GM19025 (cell line): Measurements from ENCODE around the gene ALKBH4.
"Not testable (repeated sequence)": the region's sequence is repeated elsewhere in the genome, so short reads cannot be mapped to it uniquely, and the experiment has no call there.

Source experiments
- ATAC-seq: cut with Tn5 transposase; IDR thresholded peaks from one replicate; pipeline ENCODE4 v1.9.1; 2021; ENCODE audit warnings: mild to moderate bottlenecking, low read depth, moderate library complexity; ENCODE audit not compliant: unreplicated experiment

The ALKBH4 gene, protein sequence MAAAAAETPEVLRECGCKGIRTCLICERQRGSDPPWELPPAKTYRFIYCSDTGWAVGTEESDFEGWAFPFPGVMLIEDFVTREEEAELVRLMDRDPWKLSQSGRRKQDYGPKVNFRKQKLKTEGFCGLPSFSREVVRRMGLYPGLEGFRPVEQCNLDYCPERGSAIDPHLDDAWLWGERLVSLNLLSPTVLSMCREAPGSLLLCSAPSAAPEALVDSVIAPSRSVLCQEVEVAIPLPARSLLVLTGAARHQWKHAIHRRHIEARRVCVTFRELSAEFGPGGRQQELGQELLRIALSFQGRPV

DNA sequence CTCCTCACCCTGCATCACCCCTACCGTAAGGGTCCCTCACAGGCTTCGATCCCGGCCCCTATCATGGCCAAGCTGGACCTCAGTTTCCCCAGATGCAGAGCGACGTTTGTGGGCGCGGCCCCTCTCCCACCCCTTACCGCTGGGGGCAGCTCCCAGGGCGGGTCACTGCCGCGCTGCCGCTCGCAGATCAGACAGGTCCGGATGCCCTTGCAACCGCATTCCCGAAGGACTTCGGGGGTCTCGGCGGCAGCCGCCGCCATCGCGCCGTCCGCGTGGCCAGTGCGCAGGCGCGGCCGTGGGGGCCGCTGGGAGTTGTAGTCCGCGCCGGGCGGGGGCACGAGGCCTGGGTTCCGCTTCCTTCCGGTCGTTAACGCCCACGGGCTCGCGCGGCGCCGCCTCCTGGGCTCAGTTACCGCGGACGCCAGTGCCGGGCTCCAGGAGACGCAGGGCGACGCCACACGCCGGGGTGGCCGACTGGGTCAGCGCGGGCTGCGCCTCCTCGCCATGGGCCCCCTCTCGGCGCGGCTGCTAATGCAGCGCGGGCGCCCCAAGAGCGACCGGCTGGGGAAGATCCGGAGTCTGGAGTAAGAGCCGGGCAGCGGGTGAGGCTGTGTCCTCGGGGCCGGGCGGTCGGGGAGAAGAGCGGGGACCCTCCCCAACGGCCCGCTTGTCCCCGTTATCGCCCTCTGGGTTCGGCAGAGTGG, at the start of gene ALKBH4, which contains the start of gene LRWD1:
Gene ALKBH4, minus strand, starts transcription at position 287 of the 704 bp plus-strand sequence. Its CDS starts 27 bp downstream, at position 260.
Gene LRWD1, plus strand, starts transcription at position 408 of the 704 bp plus-strand sequence. Its CDS starts 97 bp downstream, at position 505.
- ATAC-seq: peak; percentile 87

GRCh38 chr7:102512642-102513221, 48.1 kb upstream of the ALKBH4 start:
- ATAC-seq: not testable (repeated sequence)

GRCh38 chr7:102511860-102512522, 47.3 kb upstream of the ALKBH4 start:
- peak; percentile 35 for ATAC-seq

DNA sequence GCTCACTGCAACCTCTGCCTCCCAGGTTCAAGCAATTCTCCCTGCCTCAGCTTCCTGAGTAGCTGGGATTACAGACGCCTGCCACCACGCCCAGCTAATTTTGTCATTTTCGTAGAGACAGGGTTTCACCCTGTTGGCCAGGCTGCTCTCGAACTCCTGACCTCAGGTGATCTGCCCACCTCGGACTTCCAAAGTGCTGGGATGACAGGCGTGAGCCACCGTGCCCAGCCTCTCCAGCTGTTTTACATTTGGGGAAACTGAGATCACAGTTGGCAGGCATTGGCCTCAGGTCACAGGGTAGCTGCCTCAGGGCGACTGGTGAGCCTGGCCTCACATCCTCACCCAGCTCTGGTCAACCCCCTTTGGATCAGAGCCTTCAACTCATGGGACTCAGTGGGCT, 45.9 kb upstream of the ALKBH4 start:
- ATAC-seq: not testable (repeated sequence)

DNA sequence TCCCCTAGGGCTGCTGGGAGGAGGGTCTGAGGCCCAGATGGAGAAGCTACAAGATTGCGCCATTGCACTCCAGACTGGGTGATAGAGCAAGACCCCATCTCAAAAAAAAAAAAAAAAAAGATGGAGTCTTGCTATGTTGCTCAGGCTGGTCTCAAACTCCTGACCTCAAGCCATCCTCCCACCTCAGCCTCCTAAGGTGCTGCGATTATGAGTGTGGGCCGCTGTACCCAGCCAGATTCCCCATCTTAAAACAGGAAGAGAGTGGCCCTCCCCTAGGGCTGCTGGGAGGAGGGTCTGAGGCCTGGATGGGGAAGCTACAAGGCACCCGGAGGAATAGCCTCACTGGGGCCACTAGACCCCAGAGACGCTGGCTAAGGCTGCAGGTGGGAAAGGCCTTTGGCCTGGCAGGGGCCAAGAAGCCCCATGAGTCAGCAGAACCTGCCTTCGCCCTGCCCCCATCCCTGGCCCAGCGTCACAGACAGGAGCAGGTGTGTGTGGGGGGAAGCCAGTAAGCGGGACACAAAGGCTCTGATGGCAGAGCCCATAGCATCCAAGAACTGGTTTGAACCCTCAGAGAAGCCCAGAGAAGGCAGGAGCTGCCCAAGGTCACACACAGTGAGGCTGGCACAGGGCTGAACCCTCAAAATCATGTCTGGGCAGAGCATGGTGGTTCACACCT, 42.9 kb upstream of the ALKBH4 start:
- not testable (repeated sequence) for ATAC-seq

- ATAC-seq: not testable (repeated sequence)
Observed at GRCh38 chr7:102505298-102506185, 40.9 kb upstream of the ALKBH4 start.

DNA sequence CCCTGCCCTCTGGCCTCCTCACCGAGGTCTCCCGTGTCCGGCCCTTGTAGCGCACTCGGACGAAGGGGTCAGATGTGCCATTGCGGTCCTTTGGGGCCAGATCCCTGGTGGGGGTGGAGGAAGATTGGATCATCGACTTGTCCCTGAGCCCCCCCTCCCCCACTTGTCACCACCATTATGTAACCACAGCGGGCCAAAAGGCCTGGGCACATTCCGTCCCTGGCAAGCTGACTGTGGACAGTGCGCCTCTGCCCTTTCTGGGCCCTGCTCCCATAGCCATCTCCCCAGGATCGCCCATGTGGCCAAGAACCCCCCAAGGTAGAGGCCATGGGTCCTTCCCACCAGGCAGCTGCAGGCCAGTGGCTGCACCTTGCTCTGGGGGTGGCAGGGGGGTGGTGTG, 38.5 kb upstream of the ALKBH4 start:
- not testable (repeated sequence) for ATAC-seq

DNA sequence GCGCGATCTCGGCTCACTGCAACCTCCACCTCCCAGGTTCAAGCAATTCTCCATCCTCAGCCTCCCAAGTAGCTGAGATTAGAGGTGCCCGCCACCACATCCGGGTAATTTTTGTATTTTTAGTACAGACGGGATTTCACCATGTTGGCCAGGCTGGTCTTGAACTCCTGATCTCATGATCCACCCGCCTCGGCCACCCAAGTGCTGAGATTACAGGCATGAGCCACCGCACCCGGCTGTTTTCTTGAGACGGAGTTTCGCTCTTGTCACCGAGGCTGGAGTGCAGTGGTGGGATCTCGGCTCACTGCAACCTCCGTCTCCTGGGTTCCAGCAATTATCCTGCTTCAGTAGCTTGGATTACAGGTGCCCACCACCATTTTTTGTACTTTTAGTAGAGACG, 33.7 kb upstream of the ALKBH4 start:
- not testable (repeated sequence) for ATAC-seq

DNA sequence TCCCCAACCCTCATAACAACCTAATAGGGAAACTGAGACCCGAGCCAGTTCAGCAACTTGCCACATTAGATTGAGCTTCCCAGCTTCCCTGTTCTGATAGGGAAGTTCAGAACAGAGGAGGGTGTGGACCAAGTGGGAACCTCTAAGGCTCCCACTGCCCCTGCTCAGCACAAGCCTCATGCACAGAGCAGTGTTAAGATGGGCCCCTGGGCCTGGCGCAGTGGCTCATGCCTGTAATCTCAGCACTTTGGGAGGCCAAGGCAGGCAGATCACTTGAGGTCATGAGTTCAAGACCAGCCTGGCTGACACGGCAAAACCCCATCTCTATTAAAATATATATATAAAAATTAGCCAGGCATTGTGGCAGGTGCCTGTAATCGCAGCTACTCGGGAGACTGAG, 32.6 kb upstream of the ALKBH4 start:
- ATAC-seq: not testable (repeated sequence)

- ATAC-seq: not testable (repeated sequence)
Observed at GRCh38 chr7:102496861-102497260, 32.2 kb upstream of the ALKBH4 start.

- peak; percentile 56 for ATAC-seq
Observed at GRCh38 chr7:102494473-102495149, 29.9 kb upstream of the ALKBH4 start.

DNA sequence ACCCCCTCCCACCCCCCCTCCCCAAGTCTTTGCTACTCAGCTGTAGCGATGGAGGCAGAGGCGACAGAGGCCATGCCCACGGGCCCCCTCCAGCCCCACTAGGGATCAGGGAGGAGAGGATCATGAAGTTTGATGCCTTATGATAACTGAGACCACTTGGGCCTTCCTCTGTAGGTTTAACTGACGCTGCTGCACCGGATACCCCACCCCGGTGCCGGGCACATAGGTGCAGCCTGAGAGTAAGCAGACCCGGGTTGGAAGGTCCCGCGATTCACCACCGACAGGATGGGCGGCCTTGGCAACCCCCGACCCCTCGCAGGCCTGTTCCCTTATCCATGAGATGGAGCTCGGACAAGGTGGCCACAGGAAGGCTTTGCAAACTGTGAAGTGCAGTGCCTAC, 29.4 kb upstream of the ALKBH4 start:
- ATAC-seq: not testable (repeated sequence)

DNA sequence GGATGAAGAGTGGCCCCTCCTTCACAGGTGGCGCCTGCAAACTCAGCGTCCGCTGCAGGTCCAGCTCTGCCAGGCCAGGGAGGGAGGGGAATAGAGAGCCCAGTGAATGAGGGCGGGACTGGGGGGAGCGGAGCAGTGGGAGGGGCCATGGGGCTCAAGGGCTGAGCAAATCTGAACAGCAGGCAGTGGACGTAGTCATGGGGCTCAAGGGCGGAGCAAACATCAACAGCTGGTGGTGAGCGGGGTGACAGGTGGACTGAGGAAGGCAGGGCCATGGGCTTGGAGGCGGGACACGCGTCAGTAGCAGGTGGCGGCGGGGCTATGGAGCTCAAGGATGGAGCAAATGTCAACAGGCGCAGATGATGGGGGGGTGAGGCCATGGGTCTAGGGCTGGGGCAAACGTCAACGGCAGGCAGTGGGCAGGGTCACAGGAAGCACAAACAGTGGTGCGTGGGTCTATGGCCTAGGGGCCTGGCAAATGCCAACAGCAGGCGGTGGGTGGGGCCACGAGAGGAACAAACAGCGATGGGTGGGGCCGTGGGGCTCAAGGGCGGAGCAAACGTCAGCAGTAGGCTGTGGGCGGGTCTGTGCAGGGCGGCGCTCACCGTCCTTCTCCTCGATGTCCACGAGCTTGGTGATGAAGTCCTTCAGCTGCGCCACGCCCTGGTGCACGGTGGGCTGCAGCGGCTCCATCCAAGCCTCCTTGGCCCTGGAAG, 28.7 kb upstream of the ALKBH4 start:
- ATAC-seq: peak; percentile 28

DNA sequence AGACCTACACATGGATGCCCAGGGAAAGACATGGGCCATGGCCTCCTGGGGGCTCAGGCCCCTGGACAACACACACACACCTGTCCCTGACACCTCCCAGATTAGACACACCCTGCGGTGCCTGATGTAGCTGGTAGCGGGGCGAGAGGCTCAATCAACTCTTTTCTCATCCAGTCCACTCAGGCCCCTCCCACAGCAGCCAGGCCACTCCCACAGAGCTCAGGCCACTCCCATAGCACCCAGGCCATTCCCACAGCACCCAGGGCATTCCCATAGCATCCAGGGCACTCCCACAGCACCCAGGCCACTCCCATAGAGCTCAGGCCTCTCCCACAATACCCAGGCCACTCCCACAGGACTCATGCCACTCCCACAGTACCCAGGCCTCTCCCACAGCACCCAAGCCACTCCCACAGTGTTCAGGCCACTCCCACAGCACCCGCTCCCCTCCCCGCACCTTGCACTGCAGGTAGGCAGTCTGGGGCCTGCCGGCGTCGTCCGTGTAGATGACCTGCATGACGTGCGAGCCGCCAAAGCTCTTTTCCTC, 25.9 kb upstream of the ALKBH4 start:
- peak; percentile 39 for ATAC-seq

DNA sequence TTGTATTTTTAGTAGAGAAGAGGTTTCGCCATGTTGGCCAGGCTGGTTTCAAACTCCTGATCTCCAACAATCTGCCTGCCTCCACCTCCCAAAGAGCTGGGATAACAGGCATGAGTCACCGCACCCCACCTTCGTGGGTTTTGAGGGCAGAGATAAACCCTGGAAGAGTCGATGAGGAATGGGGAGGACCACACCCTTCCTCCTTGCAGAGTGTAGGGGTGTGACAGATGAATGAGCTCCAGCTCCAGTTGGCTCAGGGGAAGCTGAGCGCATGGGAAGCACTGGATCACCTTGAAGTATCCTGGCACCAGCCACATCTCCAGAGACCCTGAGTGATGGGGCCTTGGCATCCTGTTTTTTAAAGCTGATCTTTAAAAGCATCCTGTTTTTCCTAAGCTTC, 19.7 kb upstream of the ALKBH4 start:
- not testable (repeated sequence) for ATAC-seq

DNA sequence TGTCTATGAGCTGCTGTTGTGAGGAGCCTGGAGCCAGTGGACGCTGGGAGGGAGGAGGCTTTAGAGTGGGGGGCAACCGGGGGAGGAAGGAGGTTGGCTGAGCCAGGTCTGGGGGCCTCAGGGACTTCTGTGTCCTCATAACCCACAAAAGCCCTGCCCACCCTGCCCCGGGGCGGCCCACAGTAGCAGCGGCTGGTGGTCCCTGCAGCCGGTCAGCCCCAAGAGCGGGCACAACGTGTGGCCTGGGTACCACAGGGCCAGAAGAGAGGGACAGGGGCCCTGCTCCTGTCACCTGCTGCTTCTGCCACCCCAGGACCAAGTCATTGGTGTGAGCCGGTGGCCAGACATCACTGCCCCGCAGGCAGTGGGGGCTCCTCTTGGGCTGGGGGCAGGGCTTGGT, 17.3 kb upstream of the ALKBH4 start:
- not testable (repeated sequence) for ATAC-seq

DNA sequence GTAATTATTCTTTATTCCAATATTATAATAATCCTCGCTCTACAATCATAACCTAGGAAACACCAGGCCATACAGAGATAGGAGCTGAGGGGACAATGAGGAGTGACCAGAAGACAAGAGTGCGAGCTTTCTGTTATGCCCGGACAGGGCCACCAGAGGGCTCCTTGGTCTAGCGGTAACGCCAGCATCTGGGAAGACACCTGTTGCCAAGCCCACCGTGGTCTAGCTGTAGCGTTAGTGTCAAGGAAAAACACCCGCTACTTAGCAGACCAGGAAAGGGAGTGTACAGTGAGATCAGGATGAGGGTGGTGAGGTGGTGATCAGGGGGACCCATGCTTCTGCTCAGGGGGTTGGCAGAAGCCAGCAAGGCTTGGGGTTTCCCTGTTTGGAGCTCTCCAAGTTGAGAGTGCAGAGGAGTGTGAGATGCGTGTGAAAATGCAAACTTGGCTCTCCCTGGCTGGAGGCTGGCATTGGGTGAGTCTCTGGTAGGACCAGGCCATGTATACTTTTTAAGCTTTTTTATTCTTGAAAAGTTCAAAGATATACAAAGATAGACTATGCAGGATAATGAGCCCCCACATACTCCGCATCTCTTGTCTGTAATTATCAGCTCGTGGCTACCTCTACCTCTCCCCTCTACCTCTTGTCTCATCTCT, 15.4 kb upstream of the ALKBH4 start:
- ATAC-seq: not testable (repeated sequence)
